Daoy (cell line): ENCODE results near the gene ZNF653. TPM values are rescaled to one million over a fixed set of nuclear protein-coding genes. Genes with fewer than 3 reads are reported as not detected.
"Not testable (repeated sequence)": the region's sequence is repeated elsewhere in the genome, so short reads cannot be mapped to it uniquely, and the experiment has no call there.

Experiments
- DNase-seq: peaks from one replicate; pipeline ENCODE4 v3.0.0-alpha.2; 2015; ENCODE audit warnings: low read depth
- total RNA-seq: library from RNA; depleted of rRNA; stranded (reverse); fragments of >200 nt; shearing (Covaris generic); gene quantifications from 2 replicates; pipeline ENCODE4 v1.2.3, GENCODE V29; 2014

Gene ZNF653
- total RNA-seq, 1 experiment from 2014 or later: 6.3 TPM

DNA sequence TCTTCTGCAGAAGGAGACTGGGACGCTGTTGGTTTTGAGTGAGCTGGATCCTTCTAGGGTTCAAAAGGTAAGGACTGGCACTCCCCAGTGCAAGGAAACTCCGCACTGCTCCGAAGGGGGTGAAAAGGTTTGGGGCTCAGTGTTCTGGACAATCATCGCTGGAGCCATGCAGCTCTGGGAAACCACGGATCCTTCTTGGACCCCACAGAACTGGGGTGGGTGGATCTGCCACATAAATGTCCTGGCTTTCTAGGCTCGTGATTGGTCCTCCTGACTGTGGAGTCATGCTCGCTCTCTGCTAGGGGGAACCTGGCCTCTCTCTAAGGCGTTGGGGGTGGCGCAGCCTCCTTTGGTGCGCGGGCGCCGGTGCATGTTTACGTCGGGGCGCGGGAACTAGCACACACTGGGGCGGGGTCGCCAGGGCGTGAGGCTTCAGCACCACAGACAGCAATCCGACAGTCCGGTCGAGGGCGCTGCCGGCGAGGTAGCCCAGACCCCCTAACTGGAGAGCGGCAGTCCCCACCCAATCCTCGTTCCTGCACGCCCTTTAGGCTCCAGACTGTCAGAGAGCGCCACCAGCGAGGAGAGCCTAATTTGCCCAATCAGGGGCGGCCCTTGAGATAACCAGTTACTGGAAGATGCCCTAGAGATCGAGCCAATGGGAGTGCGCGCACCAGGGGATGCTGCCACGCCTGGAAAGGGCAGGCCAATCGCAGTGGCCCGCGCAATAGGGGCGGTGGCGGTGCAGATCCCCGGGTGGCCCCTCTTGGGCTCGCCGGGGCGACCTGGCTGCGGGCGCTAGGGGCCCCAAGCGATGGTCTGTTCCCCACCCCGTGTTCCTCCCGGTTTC, 23.9 kb downstream of the ZNF653 start:
- peak; percentile 95 for DNase-seq

DNA sequence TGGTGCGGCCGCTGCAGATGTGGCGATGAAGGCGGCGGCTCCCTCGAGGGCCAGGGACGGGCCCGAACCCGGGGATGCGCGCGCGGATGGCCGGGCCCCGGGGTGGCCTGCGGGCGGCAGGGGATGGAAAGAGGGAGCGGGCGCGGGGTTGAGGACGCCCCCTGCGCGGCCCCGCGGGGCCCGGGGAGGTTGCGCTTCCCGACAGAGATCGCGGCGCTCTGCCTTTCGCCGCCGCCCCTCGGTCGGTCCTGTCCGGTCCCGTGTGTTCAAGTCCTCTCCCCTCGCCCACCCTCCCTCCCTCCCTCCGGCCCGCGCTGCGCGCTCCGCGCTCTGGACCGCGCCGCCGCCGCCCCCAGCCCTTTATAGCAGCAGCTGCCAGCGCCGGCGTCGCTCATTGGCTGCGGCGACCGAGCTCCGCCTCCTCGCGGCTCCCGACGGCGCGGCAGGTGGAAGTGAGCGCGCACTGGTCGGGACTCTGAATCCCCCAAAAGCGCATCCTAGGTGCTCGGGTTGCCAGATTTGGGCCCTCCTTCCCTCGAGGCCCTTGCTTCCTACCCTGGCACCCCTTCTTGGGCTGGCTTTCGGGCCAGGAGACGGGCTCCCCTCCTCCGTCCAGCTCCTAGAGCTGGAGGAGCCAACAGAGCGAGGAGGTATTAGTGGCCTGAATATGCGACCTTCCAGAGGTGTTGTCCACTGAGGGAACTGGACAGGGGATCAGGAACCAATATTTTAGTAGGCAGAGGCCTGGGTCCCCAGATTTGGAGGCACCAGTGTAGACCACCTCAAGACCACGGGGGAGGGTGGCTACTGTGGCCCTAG, 24.7 kb downstream of the ZNF653 start, which contains the start of gene ELAVL3:
Gene ELAVL3 (minus strand): TSS at position 332 of the 819 bp plus-strand sequence. CDS start 438 bp downstream, outside the sequence.
- DNase-seq: peak; percentile 34

DNA sequence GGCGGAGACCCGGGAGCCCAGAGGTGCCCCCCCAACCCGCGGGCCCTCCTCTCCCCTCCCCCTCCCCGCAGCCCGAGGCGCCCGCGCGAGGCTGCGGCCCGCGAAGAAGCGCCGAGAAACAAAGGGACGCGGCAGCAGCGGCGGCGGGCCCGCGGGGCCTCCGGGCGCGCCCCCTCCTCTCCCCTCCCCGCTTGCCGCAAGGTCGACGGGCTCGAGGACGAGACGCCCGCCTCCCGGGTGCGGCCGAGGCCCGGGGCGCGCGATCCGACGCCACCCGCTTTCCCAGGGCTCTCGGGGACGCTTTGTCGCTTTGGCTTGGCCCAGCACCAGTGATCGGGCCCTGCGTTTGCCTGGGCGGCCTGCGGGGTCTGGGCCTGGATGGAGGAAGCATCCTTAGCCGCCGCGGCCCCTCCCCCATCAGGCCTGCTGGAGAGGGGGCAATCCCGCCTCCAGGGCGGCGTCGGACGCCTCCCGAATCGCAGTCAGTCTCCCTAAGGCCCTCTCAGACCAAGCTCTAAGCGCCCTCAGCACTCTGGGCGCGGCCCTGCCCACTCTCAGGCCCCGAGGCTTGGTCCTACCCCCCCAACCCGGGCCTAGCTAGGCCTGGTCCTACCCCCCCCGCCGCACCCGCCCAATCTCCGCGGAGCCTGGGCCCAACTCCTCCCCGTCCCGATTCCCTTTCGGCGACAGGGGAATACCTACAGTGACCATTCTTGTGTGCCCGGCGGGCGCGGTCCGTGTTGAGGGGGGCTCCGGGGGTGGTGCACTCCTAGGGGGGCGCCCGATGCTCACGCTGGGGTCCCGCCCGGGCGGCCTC, 25.5 kb downstream of the ZNF653 start:
- DNase-seq: no peak

DNA sequence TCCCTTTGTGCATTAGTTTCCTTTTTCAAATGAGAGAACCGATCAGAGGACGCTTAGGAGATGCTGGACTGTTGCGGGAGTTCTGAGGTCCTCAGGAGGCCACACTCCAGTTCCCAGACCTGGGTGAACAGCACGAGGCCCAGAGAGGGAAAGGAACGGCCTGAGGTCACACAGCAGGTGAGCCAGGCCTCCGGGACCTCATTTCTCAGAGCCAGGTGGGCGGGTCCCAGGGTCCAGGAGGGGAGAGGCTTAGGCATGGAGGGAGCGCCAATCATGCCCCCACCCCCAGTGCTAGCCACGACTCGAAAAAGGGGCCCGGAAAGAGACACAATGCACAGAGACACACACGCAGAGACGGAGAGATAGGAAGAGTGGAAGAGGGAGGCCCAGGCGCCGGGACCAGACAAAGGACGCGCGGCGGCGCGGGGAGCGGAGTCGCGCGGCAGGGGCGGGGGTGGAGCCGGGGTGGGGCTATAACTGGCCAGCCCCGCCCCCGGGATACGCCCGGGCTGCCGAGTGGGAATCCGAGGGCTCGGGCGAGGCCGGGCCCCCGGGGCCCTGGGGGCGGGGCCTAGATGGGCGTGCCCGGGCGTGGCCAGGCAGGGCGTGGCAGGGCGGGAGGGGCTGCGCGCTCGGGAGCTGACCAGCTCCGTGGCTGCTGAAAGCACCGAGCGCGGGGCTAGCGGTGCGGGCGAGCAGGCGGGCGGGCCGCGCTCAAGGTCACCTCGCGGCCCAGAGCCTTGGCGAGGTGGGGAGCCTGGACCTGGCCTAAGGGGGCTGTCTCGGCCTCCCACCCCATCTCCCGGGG, 26.3 kb downstream of the ZNF653 start:
- DNase-seq: peak; percentile 32

DNA sequence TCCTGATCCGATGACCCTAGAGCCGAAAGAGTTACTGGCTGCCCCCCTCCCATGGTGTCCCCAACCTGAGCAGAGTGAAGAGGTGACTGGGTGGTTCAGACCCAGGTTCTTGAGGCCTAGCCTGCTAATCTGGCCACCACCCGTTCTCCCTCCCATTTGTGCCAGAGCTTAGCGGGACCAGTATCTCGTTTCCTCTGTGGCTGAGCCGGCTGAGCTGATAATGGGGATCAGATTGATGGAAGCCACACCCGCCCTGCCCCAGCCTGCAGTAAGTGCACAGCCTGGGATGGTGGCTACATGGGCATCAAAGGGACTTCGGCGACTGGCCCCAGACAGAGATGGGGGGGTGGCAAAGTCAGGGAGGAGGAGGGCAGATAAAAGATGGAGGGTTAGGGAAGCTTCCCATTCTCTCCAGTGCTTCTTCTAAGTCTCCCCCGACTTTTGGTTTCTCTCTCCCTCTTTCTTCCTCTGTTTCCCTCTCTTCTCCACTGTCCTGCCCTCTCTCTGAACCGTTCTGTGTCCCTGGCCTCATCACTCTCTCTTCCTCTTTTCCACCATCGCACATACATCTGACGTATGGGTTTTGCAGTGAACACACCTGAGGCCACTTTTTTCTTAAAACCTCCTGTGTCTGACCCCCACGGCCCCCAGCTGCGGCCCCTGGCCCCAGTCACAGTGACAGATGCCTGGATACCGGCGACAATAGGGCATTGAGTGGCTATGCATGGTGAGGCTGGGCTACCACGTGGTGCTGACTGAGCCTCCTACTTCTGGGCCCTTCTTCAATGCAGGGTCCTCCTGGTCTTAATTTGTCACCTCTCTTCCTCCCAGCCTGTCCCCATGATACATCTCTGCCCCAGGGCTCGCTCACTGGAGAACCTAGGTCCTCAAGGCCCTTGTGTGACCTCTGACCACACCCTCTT, 27.2 kb downstream of the ZNF653 start:
- no peak for DNase-seq

GRCh38 chr19:11475861-11476260, 29.8 kb downstream of the ZNF653 start:
- DNase-seq: no peak

- DNase-seq: not testable (repeated sequence)
These were observed 30.3 kb downstream of the ZNF653 start for GRCh38 chr19:11475343-11475742.

DNA sequence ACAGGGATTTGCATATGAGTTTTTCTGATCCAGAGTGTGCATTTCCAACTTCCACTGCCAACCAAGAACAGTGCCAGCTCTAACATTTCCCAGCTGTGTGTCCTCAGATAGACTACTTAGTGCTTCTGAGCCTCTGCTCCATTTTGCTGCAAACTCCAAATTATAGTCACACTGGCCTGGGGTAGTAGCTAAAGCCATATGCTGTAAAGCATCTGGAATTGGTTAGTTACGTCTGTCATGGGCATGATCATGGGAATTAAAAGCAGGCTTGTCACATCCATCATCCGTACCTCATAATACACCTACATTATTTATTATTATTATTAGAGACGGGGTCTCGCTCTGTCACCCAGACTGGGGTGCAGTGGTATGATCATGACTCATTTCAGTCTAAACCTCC, 31.9 kb downstream of the ZNF653 start:
- DNase-seq: no peak

DNA sequence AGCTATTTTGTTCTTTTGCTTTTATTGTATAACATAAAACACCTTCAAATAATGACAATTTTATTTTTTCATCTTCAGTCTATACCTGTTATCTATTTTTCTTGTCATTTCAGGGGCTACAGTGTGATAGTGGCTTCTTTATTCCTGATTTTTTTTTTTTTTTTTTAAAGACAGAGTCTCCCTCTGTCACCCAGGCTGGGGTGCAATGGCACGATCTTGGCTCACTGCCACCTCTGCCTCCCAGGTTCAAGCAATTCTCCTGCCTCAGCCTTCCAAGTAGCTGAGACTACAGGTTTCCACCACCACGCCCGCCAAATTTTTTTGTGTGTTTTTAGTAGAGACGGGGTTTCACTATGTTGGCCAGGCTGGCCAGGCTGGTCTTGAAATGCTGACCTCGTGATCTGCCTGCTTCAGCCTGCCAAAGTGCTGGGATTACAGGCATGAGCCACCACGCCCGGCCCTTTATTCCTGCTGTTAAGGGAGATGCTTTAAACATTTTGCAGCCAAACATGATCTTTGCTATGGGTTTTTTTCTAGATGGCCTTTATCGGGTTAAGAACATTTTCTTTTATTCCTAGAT, 37.3 kb downstream of the ZNF653 start:
- not testable (repeated sequence) for DNase-seq

DNA sequence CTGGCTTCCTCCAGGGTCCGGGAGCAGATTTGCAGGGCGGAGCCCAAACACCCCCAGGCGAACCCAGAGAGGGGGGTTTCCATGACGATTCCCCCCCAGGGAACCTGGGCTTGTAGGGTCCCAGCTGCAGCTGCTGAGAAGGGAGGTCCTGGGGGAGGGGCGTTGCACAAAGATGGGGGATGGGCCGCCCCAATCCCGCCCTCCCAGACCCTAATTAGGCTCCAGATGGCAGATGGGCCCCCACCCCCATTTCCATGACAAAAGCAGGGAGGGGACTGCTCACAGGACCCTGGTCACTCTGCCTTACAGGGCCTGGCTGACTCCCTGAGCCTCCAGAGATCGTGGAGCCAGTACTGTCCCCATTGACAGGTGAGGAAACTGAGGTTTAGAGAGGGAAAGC, 40.0 kb downstream of the ZNF653 start:
- no peak for DNase-seq

GRCh38 chr19:11464333-11465265, 41.0 kb downstream of the ZNF653 start:
- DNase-seq: no peak

- DNase-seq: no peak
These were observed 42.2 kb downstream of the ZNF653 start for GRCh38 chr19:11463391-11463790.

- no peak for DNase-seq
These were observed 44.2 kb downstream of the ZNF653 start for GRCh38 chr19:11461453-11461852.

DNA sequence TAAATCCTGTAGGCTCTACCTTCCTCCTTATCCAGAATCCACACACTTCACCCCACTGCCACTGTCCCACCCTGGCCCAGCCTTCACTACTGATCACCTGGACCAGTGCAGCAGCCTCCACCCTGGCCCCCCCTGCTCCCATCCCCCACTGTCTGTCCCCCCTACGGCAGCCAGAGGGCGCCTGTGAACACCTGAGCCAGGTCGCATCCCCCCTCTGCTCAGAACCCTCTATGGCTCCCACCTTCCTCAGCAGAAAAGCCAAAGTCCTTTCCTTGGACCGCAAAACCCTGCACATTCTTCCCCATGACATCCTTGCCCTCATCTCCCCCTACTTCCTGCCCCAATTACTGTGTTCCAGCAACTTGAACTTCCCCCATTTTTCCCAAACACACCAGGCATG, 45.4 kb downstream of the ZNF653 start:
- no peak for DNase-seq

DNA sequence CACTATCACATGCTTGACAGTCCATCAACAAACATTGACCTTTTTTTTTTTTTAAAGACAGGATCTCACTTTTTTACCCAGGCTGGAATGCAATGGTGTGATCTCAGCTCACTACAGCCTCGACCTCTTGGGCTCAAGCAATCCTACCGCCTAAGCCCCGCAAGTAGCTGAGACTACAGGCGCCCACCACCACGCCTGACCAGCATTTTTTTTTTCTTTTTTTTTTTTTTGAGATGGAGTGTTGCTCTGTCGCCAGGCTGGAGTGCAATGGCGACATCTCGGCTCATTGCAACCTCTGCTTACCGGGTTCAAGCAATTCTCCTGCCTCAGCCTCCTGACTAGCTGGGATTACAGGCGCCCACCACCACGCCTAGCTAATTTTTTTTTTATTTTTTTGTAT, 46.7 kb downstream of the ZNF653 start:
- DNase-seq: not testable (repeated sequence)

DNA sequence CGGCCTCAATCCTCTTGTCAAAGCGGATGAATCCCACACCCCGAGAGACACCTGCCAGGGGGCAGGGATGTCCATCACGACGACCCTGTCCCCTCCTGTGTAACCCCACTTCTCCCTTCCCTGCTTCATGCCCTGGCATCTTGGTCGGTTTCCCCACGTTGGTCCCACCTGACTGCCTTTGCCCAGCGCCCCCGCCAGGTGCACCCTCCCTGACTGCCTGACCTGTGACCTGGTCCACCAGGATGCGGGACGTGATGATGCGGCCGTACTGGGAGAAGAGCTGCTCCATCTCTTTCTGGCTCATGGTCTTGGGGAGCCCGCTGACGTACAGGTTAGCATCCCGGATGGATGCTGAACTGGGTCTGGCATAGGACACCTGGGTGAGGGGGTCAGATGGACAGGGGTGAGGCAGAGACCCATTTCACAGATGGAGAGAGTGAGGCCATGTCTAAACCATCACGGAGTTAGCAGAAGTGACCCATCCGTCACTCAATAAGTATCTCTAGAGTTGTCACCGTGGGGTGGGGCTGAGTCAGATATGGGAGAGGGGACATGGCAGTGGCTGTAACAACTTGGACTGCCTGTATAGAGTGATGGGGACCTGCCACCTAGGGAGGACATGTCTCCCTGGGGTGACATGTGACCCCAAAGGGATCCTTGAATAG, 47.3 kb downstream of the ZNF653 start:
- no peak for DNase-seq

DNA sequence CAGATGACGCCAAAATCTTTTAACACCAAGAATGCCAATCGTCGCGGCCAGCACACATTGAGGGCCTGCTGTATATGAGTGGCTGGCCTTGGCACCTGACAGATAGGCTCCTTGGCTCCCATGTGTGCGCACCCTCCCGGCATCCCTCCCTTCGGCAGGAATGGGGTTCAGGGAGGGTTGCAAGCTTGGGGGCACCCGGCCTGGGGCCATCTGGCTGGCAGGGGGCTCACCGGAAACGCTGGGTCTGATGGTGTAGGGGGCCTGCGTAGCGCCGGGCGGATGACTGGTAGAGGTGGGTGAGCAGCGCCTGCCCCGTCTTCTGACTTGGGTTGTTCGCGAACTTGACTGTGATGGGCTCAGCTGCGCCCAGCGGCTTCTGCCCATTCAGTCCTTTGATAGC, 47.8 kb downstream of the ZNF653 start:
- no peak for DNase-seq

GRCh38 chr19:11457115-11457514, 48.5 kb downstream of the ZNF653 start:
- no peak for DNase-seq
